H1 (cell line): ENCODE results near the gene LTBP3. TPM values are rescaled to one million over a fixed set of nuclear protein-coding genes. Genes with fewer than 3 reads are reported as not detected.

Experiments
- CTCF ChIA-PET: fragments of 300-600 bp; sonication (Branson Sonifier 250); formaldehyde crosslinking; loops from one replicate; lab custom pipeline; 2021; ENCODE audit not compliant: partially characterized antibody; lab: Charles Lee
- POLR2A ChIA-PET: fragments of 300-600 bp; sonication (Branson Sonifier 250); formaldehyde crosslinking; loops from one replicate; lab custom pipeline; 2021; ENCODE audit warnings: inconsistent platforms; ENCODE audit not compliant: partially characterized antibody; lab: Charles Lee
- DNase-seq, 2 experiments: peaks; one replicate each; pipeline versions ENCODE4 v3.0.0 to v3.0.0-alpha.2; 2010 to 2022; ENCODE audit warnings: low spot score in 2 of 2, low read depth in 1 of 2, mixed read lengths in 1 of 2
- FAIRE-seq: peaks from 2 replicates; lab custom pipeline; 2011; peaks lifted over from hg19 to GRCh38; lab: Jason Lieb, UNC
- H2AFZ ChIP-seq: 2 replicates; pipeline ENCODE4 v1.8.1; 2012; ENCODE audit warnings: low read length, inconsistent platforms
- H2AK5ac ChIP-seq: 2 replicates; pipeline ENCODE4 v1.6.1; 2013; ENCODE audit warnings: low read depth, low read length
- H2BK120ac ChIP-seq: replicated peaks from 2 replicates; pipeline ENCODE3; 2013; ENCODE audit warnings: low read depth, low read length, inconsistent platforms
- H2BK12ac ChIP-seq: 2 replicates; pipeline ENCODE4 v1.6.1; 2013; ENCODE audit warnings: low read depth, low read length
- H2BK15ac ChIP-seq: 2 replicates; pipeline ENCODE4 v1.6.1; 2013; ENCODE audit warnings: low read length
- H2BK20ac ChIP-seq: 2 replicates; pipeline ENCODE4 v1.6.1; 2013; ENCODE audit warnings: low read length
- H2BK5ac ChIP-seq: 2 replicates; pipeline ENCODE4 v1.6.1; 2013; ENCODE audit warnings: low read depth, low read length
- H3K14ac ChIP-seq: 2 replicates; pipeline ENCODE4 v1.6.1; 2013; ENCODE audit warnings: inconsistent platforms; ENCODE audit not compliant: insufficient read length
- H3K18ac ChIP-seq: 2 replicates; pipeline ENCODE4 v1.6.1; 2013; ENCODE audit warnings: low read length; ENCODE audit errors: extremely low read depth
- H3K23ac ChIP-seq: 2 replicates; pipeline ENCODE4 v1.6.1; 2013; ENCODE audit warnings: inconsistent platforms; ENCODE audit not compliant: insufficient read length
- H3K23me2 ChIP-seq: 2 replicates; pipeline ENCODE4 v1.6.1; 2013; ENCODE audit warnings: low read depth, low read length
- H3K27ac ChIP-seq: 2 replicates; pipeline ENCODE4 v1.6.1; 2011; ENCODE audit warnings: low read depth, low read length, inconsistent platforms
- H3K27me3 ChIP-seq, 4 experiments: replicated peaks in 1 of 4; 1 replicate in 1 of 4; 2 replicates in 3 of 4; pipeline versions ENCODE4 v1.6.1 to v1.8.1; 2011 to 2013; ENCODE audit warnings: low read length in 3 of 4, mild to moderate bottlenecking in 3 of 4, inconsistent platforms in 2 of 4, mixed read lengths in 2 of 4, moderate library complexity in 1 of 4; ENCODE audit not compliant: control insufficient read depth in 3 of 4, insufficient read depth in 3 of 4; ENCODE audit errors: extremely low read depth in 1 of 4
- H3K36me3 ChIP-seq, 4 experiments: 2 replicates each; pipeline versions ENCODE4 v1.6.1 to v1.8.1; 2011 to 2013; ENCODE audit warnings: mild to moderate bottlenecking in 4 of 4, low read length in 3 of 4, moderate library complexity in 2 of 4, control low read depth in 1 of 4, inconsistent platforms in 1 of 4; ENCODE audit not compliant: insufficient read depth in 4 of 4, control insufficient read depth in 2 of 4
- H3K4ac ChIP-seq: replicated peaks from 2 replicates; pipeline ENCODE3; 2013; ENCODE audit warnings: low read length, low read depth, mixed read lengths, inconsistent platforms; ENCODE audit not compliant: insufficient read length
- H3K4me1 ChIP-seq, 4 experiments: replicated peaks in 1 of 4; 1 replicate in 1 of 4; 2 replicates in 3 of 4; pipeline versions ENCODE4 v1.6.1 to v1.8.1; 2011 to 2013; ENCODE audit warnings: low read length in 3 of 4, inconsistent platforms in 2 of 4, mixed read lengths in 1 of 4; ENCODE audit not compliant: insufficient read depth in 4 of 4, control insufficient read depth in 3 of 4
- H3K4me2 ChIP-seq, 2 experiments: 2 replicates each; pipeline versions ENCODE4 v1.6.1 to v1.8.1; 2011 to 2013; ENCODE audit warnings: low read depth in 2 of 2, low read length in 2 of 2, control low read depth in 1 of 2, inconsistent platforms in 1 of 2, mild to moderate bottlenecking in 1 of 2; ENCODE audit not compliant: insufficient read depth in 1 of 2
- H3K4me3 ChIP-seq, 4 experiments: fragments of 200-600, 300-600 bp in 1 of 4; sonication (generic), shearing (Covaris generic), sonication (Bioruptor Twin) in 1 of 4; 2 replicates each; pipeline versions ENCODE4 v1.5.1 to v1.8.1; 2011 to 2016; ENCODE audit warnings: low read length in 4 of 4, low read depth in 3 of 4, control low read depth in 2 of 4, inconsistent platforms in 2 of 4, mild to moderate bottlenecking in 2 of 4, mixed read lengths in 1 of 4, moderate library complexity in 1 of 4; ENCODE audit not compliant: insufficient read depth in 2 of 4; ENCODE audit errors: extremely low read depth in 1 of 4
- H3K56ac ChIP-seq: replicated peaks from 2 replicates; pipeline ENCODE3; 2013; ENCODE audit warnings: low read depth, mild to moderate bottlenecking, mixed read lengths, low read length, inconsistent platforms; ENCODE audit not compliant: insufficient read length
- H3K79me1 ChIP-seq: 2 replicates; pipeline ENCODE4 v1.6.1; 2013; ENCODE audit warnings: low read depth, low read length, control low read depth
- H3K79me2 ChIP-seq, 2 experiments: 2 replicates each; pipeline versions ENCODE4 v1.6.1 to v1.8.1; 2012 to 2013; ENCODE audit warnings: low read length in 2 of 2, mild to moderate bottlenecking in 2 of 2, inconsistent platforms in 1 of 2; ENCODE audit not compliant: insufficient read depth in 2 of 2, control insufficient read depth in 1 of 2
- H3K9ac ChIP-seq, 4 experiments: replicated peaks in 1 of 4; 1 replicate in 1 of 4; 2 replicates in 3 of 4; pipeline versions ENCODE4 v1.6.1 to v1.8.1; 2011 to 2013; ENCODE audit warnings: low read depth in 3 of 4, low read length in 3 of 4, control low read depth in 2 of 4, mild to moderate bottlenecking in 2 of 4, moderate library complexity in 2 of 4, inconsistent platforms in 1 of 4; ENCODE audit errors: extremely low read depth in 1 of 4
- H3K9me3 ChIP-seq, 2 experiments: 2 replicates each; pipeline versions ENCODE4 v1.6.1 to v1.8.1; 2012 to 2013; ENCODE audit warnings: mild to moderate bottlenecking in 2 of 2, moderate library complexity in 2 of 2, control low read depth in 1 of 2, inconsistent platforms in 1 of 2, low read depth in 1 of 2, low read length in 1 of 2, mixed read lengths in 1 of 2; ENCODE audit not compliant: insufficient read depth in 2 of 2
- H4K20me1 ChIP-seq, 2 experiments: replicated peaks in 1 of 2; 2 replicates each; pipeline versions ENCODE3 to v1.8.1; 2011 to 2013; ENCODE audit warnings: inconsistent platforms in 2 of 2, low read length in 2 of 2, mild to moderate bottlenecking in 1 of 2; ENCODE audit not compliant: insufficient read depth in 2 of 2, control insufficient read depth in 1 of 2
- H4K5ac ChIP-seq: 2 replicates; pipeline ENCODE4 v1.6.1; 2013; ENCODE audit warnings: low read length, low read depth, mixed read lengths, inconsistent platforms; ENCODE audit not compliant: insufficient read length
- H4K8ac ChIP-seq: 2 replicates; pipeline ENCODE4 v1.8.0; 2013; ENCODE audit warnings: mild to moderate bottlenecking, moderate library complexity, low read length, inconsistent platforms; ENCODE audit not compliant: insufficient read depth; ENCODE audit errors: extremely low read depth
- H4K91ac ChIP-seq: replicated peaks from 2 replicates; pipeline ENCODE3; 2013; ENCODE audit warnings: low read length, mixed read lengths, inconsistent platforms; ENCODE audit not compliant: insufficient read length
- BACH1 ChIP-seq: IDR thresholded peaks from 2 replicates; pipeline ENCODE4 v1.6.1; 2012; ENCODE audit warnings: low read length, improper control_type of control experiment
- CTBP2 ChIP-seq: IDR thresholded peaks from 2 replicates; pipeline ENCODE4 v1.7.0; 2011; ENCODE audit warnings: borderline replicate concordance, mild to moderate bottlenecking, moderate library complexity, mixed read lengths, low read length; ENCODE audit not compliant: insufficient read depth, insufficient read length
- MAFK ChIP-seq: IDR thresholded peaks from 2 replicates; pipeline ENCODE4 v1.6.1; 2012; ENCODE audit warnings: low read depth, mild to moderate bottlenecking, improper control_type of control experiment, low read length
- POLR2AphosphoS5 ChIP-seq: IDR thresholded peaks from 2 replicates; pipeline ENCODE4 v1.6.1; 2011; ENCODE audit warnings: low read depth, low read length
- RAD21 ChIP-seq, 2 experiments: IDR thresholded peaks in 1 of 2; conservative IDR thresholded peaks in 1 of 2; 2 replicates each; pipeline ENCODE4 v1.6.1; 2011; ENCODE audit warnings: low read depth in 2 of 2, low read length in 2 of 2, improper control_type of control experiment in 1 of 2, inconsistent platforms in 1 of 2, mild to moderate bottlenecking in 1 of 2, moderate library complexity in 1 of 2
- SUZ12 ChIP-seq: fragments of 200-600 bp; sonication (generic); IDR thresholded peaks from 2 replicates; pipeline ENCODE4 v1.6.1; 2012; ENCODE audit warnings: mild to moderate bottlenecking, inconsistent platforms, low read length, moderate library complexity, mixed read lengths
- TAF7 ChIP-seq: optimal IDR thresholded peaks from 2 replicates; pipeline ENCODE3; 2011; ENCODE audit warnings: low read depth, mild to moderate bottlenecking, inconsistent platforms, low read length, moderate library complexity, borderline replicate concordance
- USF2 ChIP-seq: IDR thresholded peaks from 2 replicates; pipeline ENCODE4 v1.6.1; 2011; ENCODE audit warnings: low read length, improper control_type of control experiment
- WGBS, 2 experiments: shearing (Covaris generic) in 1 of 2; methylation state at CpG; one replicate each; pipeline versions ENCODE4 v1.1.6 to v1.1.7; 2013 to 2015; ENCODE audit warnings: low lambda C conversion rate in 2 of 2, mixed read lengths in 2 of 2, inconsistent platforms in 1 of 2, low coverage in 1 of 2, missing lambda C conversion rate in 1 of 2; ENCODE audit not compliant: insufficient replicate concordance in 2 of 2, insufficient coverage in 1 of 2, insufficient read length in 1 of 2; ENCODE audit errors: extremely low coverage in 1 of 2, missing lambda C conversion rate in 1 of 2; 5-methylcytosine and 5-hydroxymethylcytosine counted together
- polyA plus RNA-seq, 7 experiments: library from polyadenylated mRNA; depleted of rRNA in 3 of 7; stranded (reverse) in 5 of 7; unstranded in 2 of 7; fragments of >200 nt in 5 of 7; fragments of 200-250 nt in 2 of 7; gene quantifications; 1 replicate in 5 of 7; 2 replicates in 1 of 7; 4 replicates in 1 of 7; pipeline versions ENCODE4 v1.2.1 to v1.2.3, GENCODE V29; 2011 to 2013; ENCODE audit warnings: missing spikeins in 2 of 7, mixed read lengths in 2 of 7
- total RNA-seq: library from RNA; stranded (reverse); fragmentation: NEBNext Ultra II Directional; extraction: Animal tissue kit (Norgen Biotek cat#: 25700); gene quantifications from 2 replicates; pipeline ENCODE4 v1.2.1, GENCODE V29; 2021

LTBP3 gene
- total and polyA plus RNA-seq, 2 of the 8 experiments (the other 6 are each of a cell fraction or from before 2014, with no cell fraction given) = 12.8 to 17.8 TPM

GRCh38 chr11:65569973-65570918, 12.1 kb upstream of the LTBP3 start, which contains the start of gene ZNRD2:
Gene ZNRD2 (plus strand): TSS chr11:65570477. CDS start chr11:65570492, 15 bp downstream.
- FAIRE-seq (no peak), DNase-seq (peak; percentile 95 to 96)
- Histone ChIP-seq H2BK15ac (0 out of 2 replicates have a peak within 1 kb of the TSS, but pooled peaks have one; percentile 61), H3K9me3 (no peaks in the 10 kb centered on the region), H3K4me3 (peak within 1 kb of the TSS; percentile 67 to 97 (median 92)), H3K9ac (peak within 1 kb of the TSS; percentile 8 to 74 (median 73); a peak in 6 of 7 replicates), H3K4ac (peak within 1 kb of the TSS; percentile 41), H4K8ac (peak within 1 kb of the TSS; percentile 80), H3K4me1 (peaks cover 10 to 29% (median 18%) of the 10 kb centered on the region in 4 experiments), H3K14ac (no peak within 1 kb of the TSS), H2BK12ac (no peak within 1 kb of the TSS), H2BK5ac (peak within 1 kb of the TSS; percentile 21; the same call in 1 of the 2 replicates), H3K36me3 (no peaks in the 10 kb centered on the region), H3K4me2 (peak within 1 kb of the TSS; percentile 72 to 90), H3K23ac (no peak within 1 kb of the TSS), H3K23me2 (peaks cover 9% of the 10 kb centered on the region; the same call in 1 of the 2 replicates), H2BK120ac (no peak within 1 kb of the TSS), H3K18ac (0 out of 2 replicates have a peak within 1 kb of the TSS, but pooled peaks have one; percentile 48), H2BK20ac (no peak within 1 kb of the TSS), H3K79me2 (peaks cover 0 to 11% of the 10 kb centered on the region in 2 experiments; a peak in 1 of 4 replicates), H3K27me3 (peaks cover 0 to 11% (median 6%) of the 10 kb centered on the region in 4 experiments; a peak in 6 of 7 replicates), H4K5ac (peak within 1 kb of the TSS; percentile 47), H4K91ac (no peak within 1 kb of the TSS), H4K20me1 (peaks cover 15 to 19% of the 10 kb centered on the region in 2 experiments), H2AK5ac (no peak within 1 kb of the TSS), H3K27ac (peak within 1 kb of the TSS; percentile 33; the same call in 1 of the 2 replicates), H3K79me1 (peaks cover 2% of the 10 kb centered on the region; the same call in 1 of the 2 replicates), H3K56ac (peak within 1 kb of the TSS; percentile 34), H2AFZ (peak within 1 kb of the TSS; percentile 88; the same call in 1 of the 2 replicates)
- ChIA-PET POLR2A (interaction anchor here (0.5 to 2.0 kb wide), 9 partner anchors 11 to 502 kb away, joined by 3 to 14 read pairs (median 4); partner anchors contain the start of gene LTBP3), CTCF (interaction anchor here (0.7 to 16.3 kb wide), 14 partner anchors 9 to 293 kb away, joined by 3 to 284 read pairs (median 4); partner anchors contain the start of genes LTBP3 and SCYL1)
- 2% methylated on average over 68 of the region's 89 CpGs; no CpG with 5 or more reads in 1 of the 2 experiments for WGBS, 2 experiments
- TF ChIP-seq CTBP2 (no peak), BACH1 (peak; percentile 53), RAD21 (IDR thresholded peaks at IDR 0.05 in 1 of 2, conservative IDR thresholded peaks at IDR 0.05 in 1 of 2; ENCODE audit: low read depth in 2 of 2, low read length in 2 of 2) (peak; percentile 44 to 50; a peak in 3 of 4 replicates), SUZ12 (no peak), TAF7 (no peak), MAFK (no peak), POLR2AphosphoS5 (peak; percentile 89), USF2 (no peak)
